ENCODE data around the gene USP43.

USP43 gene

DNA sequence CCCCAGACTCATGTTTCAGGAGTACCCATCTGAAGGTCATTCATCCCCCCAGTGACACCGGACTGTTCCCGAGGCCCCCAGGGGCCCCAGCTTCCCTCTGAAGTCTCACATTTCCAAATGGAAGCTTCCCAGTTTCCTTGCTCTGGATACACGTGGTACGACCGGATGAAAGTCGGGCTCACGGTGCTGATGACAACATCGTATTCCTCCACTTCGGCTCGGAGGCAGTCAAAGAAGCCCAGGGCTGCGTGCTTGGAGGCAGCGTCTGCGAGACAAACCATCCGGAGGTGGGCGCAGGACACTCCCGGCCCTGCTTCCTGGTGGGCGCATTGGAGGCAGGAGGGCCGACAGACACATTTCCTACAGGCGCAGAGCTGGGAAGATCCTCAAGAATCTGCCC lies 127.3 kb downstream of the USP43 start:
- TF ChIP-seq GATA3 (IDR thresholded peaks at IDR 0.05; ENCODE audit: low read depth, low read length) (no peak), GATA2 (IDR thresholded peaks at IDR 0.05; ENCODE audit: low read depth, low read length) (no peak)

- TF ChIP-seq GATA3 (IDR thresholded peaks at IDR 0.05; ENCODE audit: low read depth, low read length) (no peak), GATA2 (IDR thresholded peaks at IDR 0.05; ENCODE audit: low read depth, low read length) (no peak)
Measured at GRCh38 chr17:9776911-9777310, 131.6 kb downstream of the USP43 start.
